MCF 10A (cell line): ENCODE data around the gene SPATA25. TPM values are rescaled to one million over a fixed set of nuclear protein-coding genes. Genes with fewer than 3 reads are reported as not detected.

Experiments used
- Bru-seq: library from RNA; stranded (reverse); fragments of 400-500 nt; gene quantifications from one replicate; lab custom pipeline; 2021; lab: Mats Ljungman, UMichigan
- BruChase-seq, 2 experiments: library from RNA; stranded (reverse); fragments of 400-500 nt; gene quantifications; one replicate each; lab custom pipeline; 2021; lab: Mats Ljungman, UMichigan
- BruUV-seq: library from RNA; stranded (reverse); fragments of 400-500 nt; replicated peaks from 2 replicates; lab custom pipeline; 2021; lab: Mats Ljungman, UMichigan
- CTCF ChIA-PET: fragments of 300-600 bp; sonication (Branson Sonifier 250); formaldehyde crosslinking; extraction: SDS; loops from one replicate; lab custom pipeline; 2021; ENCODE audit warnings: antibody characterized with exemption, inconsistent platforms; lab: Yijun Ruan, JAX
- POLR2A ChIA-PET: fragments of 300-600, 350-650 bp; sonication (Branson Sonifier 250); formaldehyde crosslinking; extraction: SDS; loops from one replicate; lab custom pipeline; 2020; ENCODE audit warnings: antibody characterized with exemption, inconsistent platforms; lab: Yijun Ruan, JAX
- DNase-seq: peaks from one replicate; pipeline ENCODE4 v3.0.0-alpha.2; 2018; ENCODE audit not compliant: unreplicated experiment
- H3K27ac Mint-ChIP-seq: one replicate; pipeline ENCODE4 v1.8.0; 2022; ENCODE audit warnings: mild to moderate bottlenecking, low read depth, mixed read lengths; ENCODE audit not compliant: unreplicated experiment
- H3K27me3 Mint-ChIP-seq: one replicate; pipeline ENCODE4 v1.8.0; 2022; ENCODE audit warnings: mixed read lengths; ENCODE audit not compliant: insufficient read depth, unreplicated experiment
- H3K36me3 Mint-ChIP-seq: one replicate; pipeline ENCODE4 v1.8.0; 2022; ENCODE audit warnings: mild to moderate bottlenecking, moderate library complexity, mixed read lengths; ENCODE audit not compliant: insufficient read depth, unreplicated experiment
- H3K4me1 Mint-ChIP-seq: one replicate; pipeline ENCODE4 v1.8.0; 2022; ENCODE audit warnings: mixed read lengths; ENCODE audit not compliant: insufficient read depth, unreplicated experiment
- H3K4me3 Mint-ChIP-seq: one replicate; pipeline ENCODE4 v1.8.0; 2022; ENCODE audit warnings: mild to moderate bottlenecking, moderate library complexity, mixed read lengths; ENCODE audit not compliant: unreplicated experiment
- H3K9me3 Mint-ChIP-seq: one replicate; pipeline ENCODE4 v1.8.0; 2022; ENCODE audit warnings: mixed read lengths; ENCODE audit not compliant: unreplicated experiment
- intact Hi-C: fragments of 100-400 bp; cut with micrococcal nuclease; formaldehyde crosslinking; loops from 2 replicates; pipeline ENCODE4 v1.14.1; 2022
- long read RNA-seq: library from polyadenylated mRNA; stranded (forward); transcript quantifications from one replicate; pipeline ENCODE4 v2.0.0, GENCODE V29; 2022
- total RNA-seq: library from RNA; stranded (reverse); gene quantifications from 2 replicates; pipeline ENCODE4 v1.2.3, GENCODE V29; 2022
- TF ChIP-seq, protein P1 (sequence below): fragments of 200-600 bp; IDR thresholded peaks from one replicate; pipeline ENCODE4 v1.8.0; 2022; ENCODE audit warnings: antibody characterized with exemption, mild to moderate bottlenecking; ENCODE audit not compliant: unreplicated experiment

Gene SPATA25, protein sequence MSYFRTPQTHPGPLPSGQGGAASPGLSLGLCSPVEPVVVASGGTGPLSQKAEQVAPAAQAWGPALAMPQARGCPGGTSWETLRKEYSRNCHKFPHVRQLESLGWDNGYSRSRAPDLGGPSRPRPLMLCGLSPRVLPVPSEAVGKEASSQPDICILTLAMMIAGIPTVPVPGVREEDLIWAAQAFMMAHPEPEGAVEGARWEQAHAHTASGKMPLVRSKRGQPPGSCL
- total RNA-seq, result 0.72 and 0.74 TPM in 2 replicates
- percentile 32 among the genes with signal in this experiment for Bru-seq, nascent RNA
- BruChase-seq, experiment 1, labeled RNA remaining after a 6-hour chase, result percentile 28 among the genes with signal in this experiment
- BruChase-seq, experiment 2, labeled RNA remaining after a 2-hour chase, result percentile 53 among the genes with signal in this experiment
- long read RNA-seq, result 0 reads

DNA sequence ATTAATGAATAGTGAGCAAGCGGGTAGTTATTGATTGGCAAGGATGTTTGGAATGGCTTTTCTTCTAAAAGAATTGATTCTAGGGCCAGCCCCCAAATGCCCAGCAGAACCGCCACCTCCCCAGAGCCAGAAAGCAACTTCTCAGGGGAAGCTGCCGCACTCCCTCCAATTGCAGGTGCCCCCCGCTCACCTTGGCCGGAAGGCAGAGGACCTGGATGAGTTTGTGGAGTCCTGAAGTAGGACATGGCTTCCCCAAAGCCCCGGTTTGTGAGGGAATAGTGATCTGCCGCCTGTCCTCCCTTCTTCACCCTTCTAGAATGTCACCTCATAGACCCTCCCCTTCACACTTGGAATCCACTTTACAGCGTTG lies at the start of gene SPATA25:
TSS of gene SPATA25 (minus strand) at position 277 of the 370 bp plus-strand sequence. CDS start at position 245, 32 bp downstream.
- H3K4me3 Mint-ChIP-seq, result no peak within 1 kb of the TSS
- BruUV-seq, result no TSS peak
- DNase-seq, result no peak
- ChIA-PET POLR2A (interaction anchor here (6.0 kb wide), 1 partner anchor 30 kb away, joined by 24 read pairs; the partner anchor contains the start of genes ACOT8 and ZSWIM3), CTCF (no interaction called here)
- intact Hi-C loops, result loop anchor here (10.0 kb wide), 1 partner anchor 53 kb away; the partner anchor contains the start of gene SNX21
- H3K4me1 Mint-ChIP-seq, result peaks cover 13% of the 10 kb centered on the region
- H3K27me3 Mint-ChIP-seq, result no peaks in the 10 kb centered on the region
- no peaks in the 10 kb centered on the region for H3K9me3 Mint-ChIP-seq
- peak within 1 kb of the TSS; percentile 42 for H3K27ac Mint-ChIP-seq
- TF ChIP-seq, protein P1, sequence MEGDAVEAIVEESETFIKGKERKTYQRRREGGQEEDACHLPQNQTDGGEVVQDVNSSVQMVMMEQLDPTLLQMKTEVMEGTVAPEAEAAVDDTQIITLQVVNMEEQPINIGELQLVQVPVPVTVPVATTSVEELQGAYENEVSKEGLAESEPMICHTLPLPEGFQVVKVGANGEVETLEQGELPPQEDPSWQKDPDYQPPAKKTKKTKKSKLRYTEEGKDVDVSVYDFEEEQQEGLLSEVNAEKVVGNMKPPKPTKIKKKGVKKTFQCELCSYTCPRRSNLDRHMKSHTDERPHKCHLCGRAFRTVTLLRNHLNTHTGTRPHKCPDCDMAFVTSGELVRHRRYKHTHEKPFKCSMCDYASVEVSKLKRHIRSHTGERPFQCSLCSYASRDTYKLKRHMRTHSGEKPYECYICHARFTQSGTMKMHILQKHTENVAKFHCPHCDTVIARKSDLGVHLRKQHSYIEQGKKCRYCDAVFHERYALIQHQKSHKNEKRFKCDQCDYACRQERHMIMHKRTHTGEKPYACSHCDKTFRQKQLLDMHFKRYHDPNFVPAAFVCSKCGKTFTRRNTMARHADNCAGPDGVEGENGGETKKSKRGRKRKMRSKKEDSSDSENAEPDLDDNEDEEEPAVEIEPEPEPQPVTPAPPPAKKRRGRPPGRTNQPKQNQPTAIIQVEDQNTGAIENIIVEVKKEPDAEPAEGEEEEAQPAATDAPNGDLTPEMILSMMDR, result no peak
- peaks cover 11% of the 10 kb centered on the region for H3K36me3 Mint-ChIP-seq

- TF ChIP-seq, protein P1, result no peak
- Mint-ChIP-seq H3K36me3 (peaks cover 38% of the 10 kb centered on the region), H3K4me3 (peak overlapping the region; percentile 94), H3K9me3 (no peaks in the 10 kb centered on the region), H3K27me3 (no peaks in the 10 kb centered on the region), H3K4me1 (no peaks in the 10 kb centered on the region), H3K27ac (peak overlapping the region; percentile 92)
- POLR2A ChIA-PET, result interaction anchor here (0.8 to 6.6 kb wide), 43 partner anchors 10 to 754 kb away, joined by 3 to 123 read pairs (median 6); partner anchors contain the start of genes ACOT8, CTSA, DNTTIP1 and ELMO2
- CTCF ChIA-PET, result interaction anchor here (1.1 to 4.7 kb wide), 4 partner anchors 9 to 51 kb away, joined by 3 to 42 read pairs (median 6); no protein-coding TSS in a partner anchor
- TSS peak; percentile 71 for BruUV-seq
- DNase-seq, result no peak
- intact Hi-C loops, result loop anchor here (1.0 to 10.0 kb wide), 5 partner anchors 9 to 141 kb away; partner anchors contain the start of genes ACOT8, DNTTIP1, WFDC3 and ZSWIM3
Measured at GRCh38 chr20:45935416-45936046, 48.1 kb upstream of the SPATA25 start.

DNA sequence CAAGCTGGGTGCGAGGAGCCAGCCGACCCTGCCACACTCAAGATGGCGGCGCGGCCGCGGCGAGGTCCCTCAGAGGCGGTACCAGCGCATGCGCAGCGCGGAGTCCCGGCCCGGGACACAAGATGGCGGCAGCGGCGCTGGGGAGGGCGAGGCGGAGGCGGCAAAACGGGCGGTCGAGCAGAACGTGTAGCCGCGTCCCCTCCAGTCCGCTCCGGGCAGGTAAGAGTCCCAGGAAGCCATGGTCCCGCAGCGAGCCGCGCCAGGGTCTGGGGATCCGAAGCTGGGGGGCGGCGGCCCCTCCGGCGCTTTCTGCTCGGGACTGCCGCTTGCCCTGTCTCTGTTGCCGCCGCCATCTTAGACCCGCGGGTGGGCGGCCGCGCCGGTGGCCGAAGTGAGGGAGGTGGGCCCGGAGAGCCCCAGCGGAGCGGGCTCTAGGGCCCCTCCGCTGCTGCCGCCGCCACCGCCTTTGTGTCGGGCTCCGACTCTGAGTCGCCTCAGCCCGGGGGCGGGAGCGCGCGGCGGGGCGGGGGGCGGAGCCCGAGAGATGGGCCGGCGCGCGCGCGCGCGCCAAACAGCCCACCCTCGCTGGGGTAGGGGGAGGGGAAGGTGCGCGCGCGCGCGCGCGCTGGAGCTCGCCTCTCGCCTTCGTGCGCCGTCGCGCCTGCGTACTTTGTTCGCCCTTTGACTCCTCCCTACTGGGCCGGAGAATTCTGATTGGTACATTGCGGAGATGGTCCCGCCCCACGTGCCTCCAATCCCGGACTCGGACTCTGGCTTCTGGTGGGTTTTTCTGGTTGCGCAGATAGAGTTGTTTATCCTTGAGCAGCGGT lies 47.4 kb upstream of the SPATA25 start, which contains the start of gene PCIF1:
TSS of gene PCIF1 (plus strand) at position 98 of the 830 bp plus-strand sequence. CDS start 4,317 bp downstream, outside the sequence.
- DNase-seq, result peak; percentile 97
- Mint-ChIP-seq H3K4me3 (peak within 1 kb of the TSS; percentile 94), H3K27me3 (no peaks in the 10 kb centered on the region), H3K4me1 (no peaks in the 10 kb centered on the region), H3K9me3 (no peaks in the 10 kb centered on the region), H3K27ac (peak within 1 kb of the TSS; percentile 92), H3K36me3 (peaks cover 30% of the 10 kb centered on the region)
- ChIA-PET POLR2A (interaction anchor here (0.6 to 6.6 kb wide), 49 partner anchors 10 to 754 kb away, joined by 3 to 123 read pairs (median 5); partner anchors contain the start of genes ACOT8, CTSA, DNTTIP1 and ELMO2), CTCF (interaction anchor here (0.8 to 4.7 kb wide), 10 partner anchors 10 to 78 kb away, joined by 3 to 42 read pairs (median 4); no protein-coding TSS in a partner anchor)
- intact Hi-C loops, result loop anchor here (1.0 to 10.0 kb wide), 5 partner anchors 10 to 140 kb away; partner anchors contain the start of genes ACOT8, DNTTIP1, WFDC3 and ZSWIM3
- BruUV-seq, result no TSS peak
- TF ChIP-seq, protein P1, result no peak
